ENCODE data around the gene CCDC85C. TPM values are rescaled to one million over a fixed set of nuclear protein-coding genes. Genes with fewer than 3 reads are reported as not detected.

Gene CCDC85C
- polyA plus RNA-seq, 1 of the 3 experiments (the other 2 are of a cell fraction) = 9.6 TPM

DNA sequence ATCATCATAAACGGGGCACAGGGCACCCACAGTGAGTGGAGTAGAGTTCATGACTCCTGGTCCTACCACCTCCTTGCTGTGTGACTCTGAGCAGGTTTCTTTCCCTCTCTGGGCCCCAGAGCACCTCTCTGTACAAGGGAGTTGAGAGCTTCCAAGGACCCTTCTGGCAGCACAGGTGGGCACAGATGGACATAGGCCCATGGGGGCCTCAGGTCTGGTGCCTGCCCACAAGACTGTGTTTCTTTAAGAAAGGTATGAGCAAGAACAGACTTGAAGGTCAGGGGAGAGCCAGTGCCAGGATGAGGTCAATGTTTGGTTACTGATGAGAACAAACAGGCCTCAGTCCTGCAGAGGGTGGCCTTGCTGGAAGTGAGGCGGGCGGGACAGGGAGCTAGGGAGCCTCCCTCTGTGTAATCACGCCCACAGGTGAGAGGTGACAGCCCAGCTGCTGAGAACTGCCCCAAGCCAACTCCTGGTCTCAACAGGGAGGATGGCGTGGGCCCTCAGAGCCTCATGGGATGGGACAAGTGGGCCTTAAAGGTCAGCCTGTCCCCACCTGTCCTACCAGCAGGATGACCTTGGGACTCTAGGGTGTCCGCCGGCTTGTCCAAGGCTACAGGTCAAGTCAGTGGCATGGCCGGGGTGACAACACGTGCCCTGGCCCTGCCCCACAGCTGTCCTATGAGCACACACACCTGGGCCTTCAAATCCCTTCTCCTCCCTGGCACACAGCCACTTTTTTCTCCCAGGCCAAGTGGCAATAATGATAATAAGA, 49.1 kb downstream of the CCDC85C start (continued):
- TF ChIP-seq, protein P1, sequence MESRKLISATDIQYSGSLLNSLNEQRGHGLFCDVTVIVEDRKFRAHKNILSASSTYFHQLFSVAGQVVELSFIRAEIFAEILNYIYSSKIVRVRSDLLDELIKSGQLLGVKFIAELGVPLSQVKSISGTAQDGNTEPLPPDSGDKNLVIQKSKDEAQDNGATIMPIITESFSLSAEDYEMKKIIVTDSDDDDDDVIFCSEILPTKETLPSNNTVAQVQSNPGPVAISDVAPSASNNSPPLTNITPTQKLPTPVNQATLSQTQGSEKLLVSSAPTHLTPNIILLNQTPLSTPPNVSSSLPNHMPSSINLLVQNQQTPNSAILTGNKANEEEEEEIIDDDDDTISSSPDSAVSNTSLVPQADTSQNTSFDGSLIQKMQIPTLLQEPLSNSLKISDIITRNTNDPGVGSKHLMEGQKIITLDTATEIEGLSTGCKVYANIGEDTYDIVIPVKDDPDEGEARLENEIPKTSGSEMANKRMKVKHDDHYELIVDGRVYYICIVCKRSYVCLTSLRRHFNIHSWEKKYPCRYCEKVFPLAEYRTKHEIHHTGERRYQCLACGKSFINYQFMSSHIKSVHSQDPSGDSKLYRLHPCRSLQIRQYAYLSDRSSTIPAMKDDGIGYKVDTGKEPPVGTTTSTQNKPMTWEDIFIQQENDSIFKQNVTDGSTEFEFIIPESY (IDR thresholded peaks at IDR 0.05; ENCODE audit: borderline replicate concordance, low read depth) = no peak

DNA sequence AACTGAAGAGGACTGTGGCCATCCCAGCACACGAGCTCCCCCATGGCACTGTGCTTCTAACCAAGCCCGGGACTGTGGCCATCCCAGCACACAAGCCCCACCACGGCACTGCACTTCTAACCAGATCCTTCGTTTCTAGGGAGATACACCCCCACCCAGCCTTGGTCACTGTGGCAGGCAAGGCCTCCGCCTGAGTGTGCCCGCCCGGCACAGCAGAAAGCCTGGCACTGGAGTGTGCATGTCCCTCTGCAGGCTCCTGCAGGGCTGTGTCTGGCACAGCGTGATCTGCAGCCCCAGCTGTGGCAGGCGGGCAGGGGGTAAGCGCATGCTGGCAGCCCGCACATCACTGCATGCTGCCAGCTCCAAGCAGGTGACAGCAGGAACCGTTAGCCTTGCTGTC, 49.8 kb downstream of the CCDC85C start:
- WGBS (ENCODE audit: low lambda C conversion rate) = 68% methylated on average over 6 of the region's 12 CpGs
- peaks cover 53% of the 10 kb centered on the region; the same call in 1 of the 2 replicates for H4K20me1 ChIP-seq (ENCODE audit: insufficient read depth)
- H2AFZ ChIP-seq (ENCODE audit: low read depth) = no peak overlapping the region
- TF ChIP-seq SMC3 (IDR thresholded peaks at IDR 0.05; ENCODE audit: low read depth, low read length) (no peak), NRF1 (IDR thresholded peaks at IDR 0.05; ENCODE audit: low read depth, low read length) (no peak), FOXM1 (IDR thresholded peaks at IDR 0.05; ENCODE audit: low read depth) (no peak), TEAD4 (IDR thresholded peaks at IDR 0.05; ENCODE audit: borderline replicate concordance, insufficient read depth) (no peak)
- H3K4me3 ChIP-seq (ENCODE audit: low read depth in 2 of 2, low read length in 1 of 2) = no peak overlapping the region
- H3K9ac ChIP-seq = no peak overlapping the region
- H3K9me3 ChIP-seq = no peaks in the 10 kb centered on the region
- POLR2A ChIA-PET = interaction anchor here (2.1 kb wide), 1 partner anchor 10 kb away, joined by 5 read pairs; no protein-coding TSS in a partner anchor
- H3K4me1 ChIP-seq (ENCODE audit: control insufficient read depth in 1 of 2, insufficient read depth in 2 of 2, low read depth in 1 of 2, low read length in 1 of 2) = peaks cover 0 to 66% of the 10 kb centered on the region in 2 experiments; a peak in 1 of 4 replicates
- no peaks in the 10 kb centered on the region for H3K9me2 ChIP-seq
- H3K79me2 ChIP-seq (ENCODE audit: insufficient read depth) = peaks cover 80% of the 10 kb centered on the region; the same call in 1 of the 2 replicates
- DNase-seq = no peak
- no peak overlapping the region for H3K4me2 ChIP-seq
- no peak overlapping the region; a peak in 1 of 4 replicates for H3K27ac ChIP-seq (ENCODE audit: low read depth in 2 of 2, low read length in 1 of 2)
- CTCF ChIA-PET = interaction anchor here (1.0 to 1.1 kb wide), 2 partner anchors 9 to 19 kb away, joined by 3 read pairs; no protein-coding TSS in a partner anchor
- H3F3A ChIP-seq (replicated peaks; ENCODE audit: insufficient read depth) = peaks cover 2% of the 10 kb centered on the region
- no peaks in the 10 kb centered on the region for H3K27me3 ChIP-seq (ENCODE audit: insufficient read depth)
- no peaks in the 10 kb centered on the region for H3K36me3 ChIP-seq (replicated peaks in 1 of 2; ENCODE audit: control insufficient read depth in 1 of 2, insufficient read depth in 2 of 2, low read length in 1 of 2)

DNA sequence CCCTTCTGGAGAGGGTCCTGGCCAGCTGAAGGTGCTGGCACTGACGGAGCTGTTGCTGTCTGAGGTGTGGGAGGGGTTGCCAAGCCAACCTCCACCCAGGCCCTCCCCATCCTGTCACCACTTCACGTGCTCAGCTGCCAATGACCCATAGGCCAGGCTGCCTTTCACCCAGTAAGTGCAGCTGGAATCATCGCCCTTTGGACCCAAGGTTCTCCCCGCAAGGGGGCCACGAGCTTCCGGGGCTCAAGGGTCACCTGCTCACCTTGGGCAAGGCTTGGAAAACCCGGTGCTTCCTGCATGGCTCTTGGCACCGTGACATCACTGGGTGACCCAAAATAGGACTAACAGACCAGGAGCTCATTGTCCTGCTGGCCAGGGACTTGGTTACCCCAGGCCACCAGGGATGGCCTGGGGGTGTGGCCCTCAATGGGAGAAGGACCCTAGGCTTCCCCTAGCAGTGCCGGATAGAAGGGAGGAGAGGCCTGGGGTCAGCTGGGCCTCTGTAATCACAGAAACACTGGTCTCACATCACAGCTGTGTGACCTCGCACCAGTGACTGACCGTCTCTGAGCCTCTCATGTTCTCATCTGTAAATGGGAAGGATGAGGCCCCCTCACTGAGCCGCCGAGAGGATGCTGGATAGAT, 51.3 kb downstream of the CCDC85C start:
- Histone ChIP-seq H3K9me2 (no peaks in the 10 kb centered on the region), H3K4me2 (no peak overlapping the region), H3K4me3 (ENCODE audit: low read depth in 2 of 2, low read length in 1 of 2) (no peak overlapping the region), H3K27me3 (ENCODE audit: insufficient read depth) (no peaks in the 10 kb centered on the region), H3K27ac (ENCODE audit: low read depth in 2 of 2, low read length in 1 of 2) (no peak overlapping the region; a peak in 1 of 4 replicates), H3K4me1 (ENCODE audit: control insufficient read depth in 1 of 2, insufficient read depth in 2 of 2, low read depth in 1 of 2, low read length in 1 of 2) (peaks cover 0 to 71% of the 10 kb centered on the region in 2 experiments; a peak in 1 of 4 replicates), H3K79me2 (ENCODE audit: insufficient read depth) (peaks cover 78% of the 10 kb centered on the region), H3F3A (replicated peaks; ENCODE audit: insufficient read depth) (peaks cover 2% of the 10 kb centered on the region), H4K20me1 (ENCODE audit: insufficient read depth) (peaks cover 65% of the 10 kb centered on the region; the same call in 1 of the 2 replicates), H3K9me3 (no peaks in the 10 kb centered on the region), H3K9ac (no peak overlapping the region), H2AFZ (ENCODE audit: low read depth) (no peak overlapping the region), H3K36me3 (replicated peaks in 1 of 2; ENCODE audit: control insufficient read depth in 1 of 2, insufficient read depth in 2 of 2, low read length in 1 of 2) (no peaks in the 10 kb centered on the region)
- CTCF ChIA-PET = interaction anchor here (0.8 to 1.7 kb wide), 3 partner anchors 10 to 51 kb away, joined by 3 to 4 read pairs (median 3); partner anchors contain the start of gene CCDC85C
- POLR2A ChIA-PET = no interaction called here
- WGBS (ENCODE audit: low lambda C conversion rate) = 92% methylated on average over 4 of the region's 13 CpGs
- no peak for DNase-seq
- TF ChIP-seq, protein P2, sequence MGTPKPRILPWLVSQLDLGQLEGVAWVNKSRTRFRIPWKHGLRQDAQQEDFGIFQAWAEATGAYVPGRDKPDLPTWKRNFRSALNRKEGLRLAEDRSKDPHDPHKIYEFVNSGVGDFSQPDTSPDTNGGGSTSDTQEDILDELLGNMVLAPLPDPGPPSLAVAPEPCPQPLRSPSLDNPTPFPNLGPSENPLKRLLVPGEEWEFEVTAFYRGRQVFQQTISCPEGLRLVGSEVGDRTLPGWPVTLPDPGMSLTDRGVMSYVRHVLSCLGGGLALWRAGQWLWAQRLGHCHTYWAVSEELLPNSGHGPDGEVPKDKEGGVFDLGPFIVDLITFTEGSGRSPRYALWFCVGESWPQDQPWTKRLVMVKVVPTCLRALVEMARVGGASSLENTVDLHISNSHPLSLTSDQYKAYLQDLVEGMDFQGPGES (IDR thresholded peaks at IDR 0.05; ENCODE audit: low read depth, low read length) = no peak
- TF ChIP-seq RAD21 (IDR thresholded peaks at IDR 0.05; ENCODE audit: low read length) = no peak
- TF ChIP-seq, protein P1 (IDR thresholded peaks at IDR 0.05; ENCODE audit: borderline replicate concordance, low read depth) = no peak
- TF ChIP-seq RFX5 (IDR thresholded peaks at IDR 0.05; ENCODE audit: low read length) = no peak
- no peak for TF ChIP-seq RXRA (IDR thresholded peaks at IDR 0.05; ENCODE audit: borderline replicate concordance, low read depth)
- TF ChIP-seq SMC3 (IDR thresholded peaks at IDR 0.05; ENCODE audit: low read depth, low read length) = no peak
- TF ChIP-seq, protein P3, sequence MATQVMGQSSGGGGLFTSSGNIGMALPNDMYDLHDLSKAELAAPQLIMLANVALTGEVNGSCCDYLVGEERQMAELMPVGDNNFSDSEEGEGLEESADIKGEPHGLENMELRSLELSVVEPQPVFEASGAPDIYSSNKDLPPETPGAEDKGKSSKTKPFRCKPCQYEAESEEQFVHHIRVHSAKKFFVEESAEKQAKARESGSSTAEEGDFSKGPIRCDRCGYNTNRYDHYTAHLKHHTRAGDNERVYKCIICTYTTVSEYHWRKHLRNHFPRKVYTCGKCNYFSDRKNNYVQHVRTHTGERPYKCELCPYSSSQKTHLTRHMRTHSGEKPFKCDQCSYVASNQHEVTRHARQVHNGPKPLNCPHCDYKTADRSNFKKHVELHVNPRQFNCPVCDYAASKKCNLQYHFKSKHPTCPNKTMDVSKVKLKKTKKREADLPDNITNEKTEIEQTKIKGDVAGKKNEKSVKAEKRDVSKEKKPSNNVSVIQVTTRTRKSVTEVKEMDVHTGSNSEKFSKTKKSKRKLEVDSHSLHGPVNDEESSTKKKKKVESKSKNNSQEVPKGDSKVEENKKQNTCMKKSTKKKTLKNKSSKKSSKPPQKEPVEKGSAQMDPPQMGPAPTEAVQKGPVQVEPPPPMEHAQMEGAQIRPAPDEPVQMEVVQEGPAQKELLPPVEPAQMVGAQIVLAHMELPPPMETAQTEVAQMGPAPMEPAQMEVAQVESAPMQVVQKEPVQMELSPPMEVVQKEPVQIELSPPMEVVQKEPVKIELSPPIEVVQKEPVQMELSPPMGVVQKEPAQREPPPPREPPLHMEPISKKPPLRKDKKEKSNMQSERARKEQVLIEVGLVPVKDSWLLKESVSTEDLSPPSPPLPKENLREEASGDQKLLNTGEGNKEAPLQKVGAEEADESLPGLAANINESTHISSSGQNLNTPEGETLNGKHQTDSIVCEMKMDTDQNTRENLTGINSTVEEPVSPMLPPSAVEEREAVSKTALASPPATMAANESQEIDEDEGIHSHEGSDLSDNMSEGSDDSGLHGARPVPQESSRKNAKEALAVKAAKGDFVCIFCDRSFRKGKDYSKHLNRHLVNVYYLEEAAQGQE (IDR thresholded peaks at IDR 0.05; ENCODE audit: low read depth, low read length) = no peak
- no peak for TF ChIP-seq GABPA (IDR thresholded peaks at IDR 0.05; ENCODE audit: low read depth)
- no peak for TF ChIP-seq NRF1 (IDR thresholded peaks at IDR 0.05; ENCODE audit: low read depth, low read length)
- TF ChIP-seq EZH2phosphoT487 (IDR thresholded peaks at IDR 0.05; ENCODE audit: borderline replicate concordance, low read depth) = no peak
